Pancreas (tissue), 10 donors: ENCODE measurements around the gene INPP5A. TPM values are rescaled to one million over a fixed set of nuclear protein-coding genes. Genes with fewer than 3 reads are reported as not detected.

Experiments
- ATAC-seq, 4 donors: fragments of 200-7000 bp; cut with Tn5 transposase; one replicate each; pipeline versions ENCODE4 v1.8.0 to v1.9.1; 2020; ENCODE audit warnings: mild to moderate bottlenecking in 4 of 4, moderate library complexity in 4 of 4
- DNase-seq, 6 donors: peaks; one replicate each; pipeline ENCODE4 v3.0.0-alpha.2; 2020
- FAIRE-seq: peaks from 2 replicates; lab custom pipeline; 2012; peaks lifted over from hg19 to GRCh38; lab: Jason Lieb, UNC
- H3K27ac ChIP-seq, 4 donors: fragments of 200-600 bp; sonication (generic); 1 replicate in 3 of 4; 2 replicates in 1 of 4; pipeline versions ENCODE4 v1.5.0 to v1.8.0; 2020
- H3K27me3 ChIP-seq, 4 donors: fragments of 200-600 bp; one replicate each; pipeline ENCODE4 v1.8.0; 2021
- H3K36me3 ChIP-seq, 3 donors: fragments of 200-600 bp; sonication (generic) in 1 of 3; one replicate each; pipeline versions ENCODE4 v1.5.0 to v1.8.0; 2020 to 2021
- H3K4me1 ChIP-seq, 3 donors: fragments of 200-600 bp; one replicate each; pipeline ENCODE4 v1.8.0; 2021
- H3K4me3 ChIP-seq, 4 donors: fragments of 200-600 bp; sonication (generic) in 2 of 4; one replicate each; pipeline versions ENCODE4 v1.5.0 to v1.8.0; 2020 to 2021
- H3K9me3 ChIP-seq, 4 donors: fragments of 200-600 bp; one replicate each; pipeline ENCODE4 v1.8.0; 2021
- WGBS, 2 donors: extraction: QIAGEN DNeasy Blood & Tissue Kit; methylation state at CpG; one replicate each; pipeline ENCODE4 v1.1.7; 2013; 5-methylcytosine and 5-hydroxymethylcytosine counted together
- intact Hi-C, 3 donors: fragments of 100-400 bp; cut with DNase I; formaldehyde crosslinking; loops; one replicate each; pipeline versions ENCODE4 v1.11.1 to v1.14.2; 2022
- polyA plus RNA-seq, 2 donors: library from polyadenylated mRNA; stranded (reverse); fragments of 200-250 nt; gene quantifications; one replicate each; pipeline ENCODE4 v1.2.3, GENCODE V29; 2013
- total RNA-seq, 6 donors: library from RNA; stranded (reverse); fragmentation: NEBNext Ultra II Directional in 4 of 6; extraction: Animal tissue kit (Norgen Biotek cat#: 25700) in 4 of 6; gene quantifications; one replicate each; pipeline versions ENCODE4 v1.2.1 to v1.2.4, GENCODE V29; 2021 to 2023
- TF ChIP-seq, protein P1 (sequence below), 4 donors: fragments of 200-600 bp; sonication (generic) in 3 of 4; IDR thresholded peaks; one replicate each; pipeline versions ENCODE4 v1.5.0 to v1.8.0; 2021; ENCODE audit warnings: antibody characterized with exemption in 4 of 4
- donor health status: healthy with polysubstance abuse.
- donor health status: DM: no; HTN: no; CAD: no; lungs with moderate emphysema.
- donor health status: DM: no; HTN: no; CAD: no.
- donor health status: control.
- donor health status: control.
- donor health status: Bipolar disorder and iron deficiency.
- donor health status: DM: yes; HTN: yes; CAD: no.
- donor health status: DM: no; HTN: no; CAD: no.
- donor health status: DM: no; HTN: no; CAD: no.
- donor health status: DM: yes; HTN: yes; CAD: no.

The INPP5A gene
- total and polyA plus RNA-seq, 8 donors, result 5.9 to 15.6 (median 11.3) TPM

DNA sequence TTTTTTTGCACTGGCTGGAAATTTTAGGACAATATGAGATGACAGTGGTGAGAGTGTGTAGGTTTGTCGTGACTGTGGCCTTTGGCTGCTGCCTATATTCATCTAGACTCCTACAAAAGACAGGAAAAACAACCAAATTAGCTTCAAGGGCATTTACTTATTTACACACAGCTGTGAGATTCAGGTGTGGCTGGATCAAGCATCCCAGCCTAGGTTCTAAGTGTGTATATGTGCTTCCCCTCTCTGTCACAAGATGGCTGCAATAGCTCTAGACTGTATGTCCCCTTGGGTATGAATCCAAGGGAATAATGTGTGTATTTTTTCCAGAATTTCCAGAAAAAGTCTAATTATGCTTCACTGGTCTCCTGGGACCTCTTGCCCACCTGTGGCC lies 25.5 kb upstream of the INPP5A start:
- Histone ChIP-seq H3K9me3 (no peaks in the 10 kb centered on the region), H3K4me1 (peaks cover 16 to 19% (median 18%) of the 10 kb centered on the region in 3 donors), H3K36me3 (no peaks in the 10 kb centered on the region), H3K4me3 (no peak overlapping the region), H3K27me3 (no peaks in the 10 kb centered on the region), H3K27ac (no peak overlapping the region)
- WGBS, 2 donors, result 87% methylated on average over 1 of the region's 1 CpG
- TF ChIP-seq, protein P1, sequence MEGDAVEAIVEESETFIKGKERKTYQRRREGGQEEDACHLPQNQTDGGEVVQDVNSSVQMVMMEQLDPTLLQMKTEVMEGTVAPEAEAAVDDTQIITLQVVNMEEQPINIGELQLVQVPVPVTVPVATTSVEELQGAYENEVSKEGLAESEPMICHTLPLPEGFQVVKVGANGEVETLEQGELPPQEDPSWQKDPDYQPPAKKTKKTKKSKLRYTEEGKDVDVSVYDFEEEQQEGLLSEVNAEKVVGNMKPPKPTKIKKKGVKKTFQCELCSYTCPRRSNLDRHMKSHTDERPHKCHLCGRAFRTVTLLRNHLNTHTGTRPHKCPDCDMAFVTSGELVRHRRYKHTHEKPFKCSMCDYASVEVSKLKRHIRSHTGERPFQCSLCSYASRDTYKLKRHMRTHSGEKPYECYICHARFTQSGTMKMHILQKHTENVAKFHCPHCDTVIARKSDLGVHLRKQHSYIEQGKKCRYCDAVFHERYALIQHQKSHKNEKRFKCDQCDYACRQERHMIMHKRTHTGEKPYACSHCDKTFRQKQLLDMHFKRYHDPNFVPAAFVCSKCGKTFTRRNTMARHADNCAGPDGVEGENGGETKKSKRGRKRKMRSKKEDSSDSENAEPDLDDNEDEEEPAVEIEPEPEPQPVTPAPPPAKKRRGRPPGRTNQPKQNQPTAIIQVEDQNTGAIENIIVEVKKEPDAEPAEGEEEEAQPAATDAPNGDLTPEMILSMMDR (IDR thresholded peaks at IDR 0.05), result no peak
- FAIRE-seq, result no peak
- no peak for ATAC-seq
- intact Hi-C loops, result no loop called here
- DNase-seq, result no peak

DNA sequence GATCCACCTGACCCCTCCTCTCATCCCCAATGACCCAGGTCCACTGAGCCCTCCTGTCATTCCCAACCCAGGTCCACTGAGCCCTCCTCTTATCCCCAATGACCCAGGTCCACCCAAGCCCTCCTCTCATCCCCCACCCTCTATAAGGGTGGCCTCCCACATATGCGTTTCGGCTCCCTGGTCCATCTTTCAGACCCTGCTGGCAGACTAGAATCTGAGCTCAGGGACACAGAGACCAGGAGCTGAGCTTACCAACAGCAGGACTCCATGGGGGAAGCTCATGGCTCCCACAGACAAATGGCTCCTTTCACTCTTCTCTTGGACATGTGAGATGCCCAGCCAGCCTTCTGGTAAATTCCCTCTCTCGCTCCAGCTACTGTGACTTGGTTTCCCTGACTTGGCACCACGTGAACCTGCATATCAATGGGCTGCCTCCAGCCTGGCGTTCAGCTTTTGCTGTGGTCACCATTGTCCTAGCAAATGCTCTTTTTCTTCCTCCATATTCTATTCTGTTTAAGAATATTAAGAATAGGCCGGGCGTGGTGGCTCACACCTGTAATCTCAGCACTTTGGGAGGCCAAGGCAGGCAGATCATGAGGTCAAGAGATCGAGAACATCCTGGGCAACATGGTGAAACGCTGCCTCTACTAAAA lies 24.8 kb upstream of the INPP5A start:
- no peak overlapping the region for H3K4me3 ChIP-seq
- WGBS, 2 donors, result 89 to 90% methylated on average over 9 of the region's 9 CpGs
- TF ChIP-seq, protein P1 (IDR thresholded peaks at IDR 0.05), result no peak
- no peak for FAIRE-seq
- peaks cover 23 to 27% (median 24%) of the 10 kb centered on the region in 3 donors for H3K4me1 ChIP-seq
- H3K9me3 ChIP-seq, result no peaks in the 10 kb centered on the region
- DNase-seq, result peak in 1 of 6 donors; percentile 21
- no peaks in the 10 kb centered on the region for H3K36me3 ChIP-seq
- H3K27me3 ChIP-seq, result no peaks in the 10 kb centered on the region
- intact Hi-C loops, result no loop called here
- ATAC-seq, result no peak
- no peak overlapping the region for H3K27ac ChIP-seq

DNA sequence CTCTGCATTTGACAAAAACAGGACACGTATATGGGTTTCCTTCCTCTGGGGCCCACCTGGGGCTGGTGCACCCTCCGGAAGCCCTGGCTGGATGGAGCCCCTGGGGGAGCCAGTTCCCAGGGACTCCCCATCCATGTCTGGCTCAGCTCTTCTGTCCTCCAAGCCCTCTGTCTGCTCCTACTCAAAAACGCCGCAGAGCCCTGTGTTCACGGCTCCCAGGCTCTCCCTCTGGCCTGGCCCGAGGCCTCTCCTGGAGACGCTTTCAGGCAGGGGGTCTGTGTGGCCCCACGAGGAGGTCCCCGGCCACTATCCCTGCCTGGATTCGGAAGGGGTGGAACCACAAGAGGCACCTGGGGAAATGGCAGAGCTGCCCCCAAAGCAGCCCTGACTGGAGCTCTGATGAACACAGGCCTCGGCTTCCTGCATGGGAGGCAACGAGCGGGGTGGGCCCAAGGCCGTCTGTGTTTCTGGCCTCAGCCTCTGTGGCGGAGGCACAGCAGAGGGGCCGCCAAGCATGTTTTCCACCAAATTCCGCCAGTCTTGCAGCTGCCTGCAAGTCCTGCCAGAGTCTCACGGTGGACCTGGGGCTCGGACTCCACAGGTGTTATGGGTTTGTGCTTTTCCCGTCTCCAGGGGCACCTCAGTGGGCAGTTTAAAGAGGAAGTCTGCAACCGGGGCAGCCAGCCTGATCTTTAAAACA lies 22.6 kb upstream of the INPP5A start:
- no peak for FAIRE-seq
- Histone ChIP-seq H3K4me3 (no peak overlapping the region), H3K36me3 (no peaks in the 10 kb centered on the region), H3K9me3 (no peaks in the 10 kb centered on the region), H3K27ac (peak overlapping the region in 3 of 4 donors; percentile 85 to 96 (median 91)), H3K27me3 (no peaks in the 10 kb centered on the region), H3K4me1 (peaks cover 36 to 37% (median 37%) of the 10 kb centered on the region in 3 donors)
- DNase-seq, result peak in 3 of 6 donors; percentile 43 to 64 (median 52)
- 53% methylated on average over 21 of the region's 21 CpGs for WGBS, 2 donors
- peak in 1 of 4 donors; percentile 1 for ATAC-seq
- TF ChIP-seq, protein P1 (IDR thresholded peaks at IDR 0.05), result no peak
- intact Hi-C loops, result no loop called here

DNA sequence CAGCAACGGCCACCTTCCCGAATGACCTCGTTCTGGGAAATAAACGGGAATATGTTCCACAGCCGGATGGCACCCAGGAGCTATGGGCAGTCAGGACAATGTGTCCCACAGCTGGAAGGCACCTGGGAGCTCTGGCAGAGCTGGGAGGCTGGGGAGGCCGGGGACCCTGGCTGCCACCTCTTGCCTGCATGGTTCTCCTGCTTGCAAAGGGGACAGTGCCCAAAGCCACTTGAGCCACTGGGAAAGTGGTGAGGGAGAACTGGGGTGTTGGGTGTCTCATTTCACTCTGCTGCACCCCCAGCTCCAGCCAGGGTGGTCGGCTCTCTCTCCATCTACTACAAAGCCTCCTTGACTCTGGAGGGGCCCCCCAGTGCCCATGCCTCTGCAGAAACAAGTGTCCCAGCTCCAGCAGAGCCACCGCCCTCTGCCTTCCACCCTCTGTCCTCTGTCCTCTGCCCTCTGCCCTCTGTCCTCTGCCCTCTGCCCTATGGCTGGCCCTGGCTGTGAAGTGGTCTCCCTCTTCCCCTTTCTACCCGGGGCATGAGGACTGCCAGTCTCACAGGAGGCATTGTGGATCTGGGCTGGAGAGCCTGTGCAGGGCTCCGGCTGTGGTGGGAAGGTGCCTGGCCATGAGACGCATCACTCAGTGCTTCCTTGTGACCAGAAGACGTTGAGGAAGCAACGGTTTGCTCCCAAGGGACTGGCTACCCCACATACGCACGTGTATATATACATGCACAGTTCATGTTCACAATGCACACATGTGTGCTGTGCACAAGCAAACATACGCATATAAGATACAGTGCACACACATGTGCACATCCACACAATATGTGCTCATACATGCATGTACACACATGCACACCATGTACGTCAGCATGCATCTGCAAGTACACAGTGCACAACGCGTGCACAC lies 21.5 kb upstream of the INPP5A start:
- ATAC-seq, result no peak
- H3K4me1 ChIP-seq, result peaks cover 36 to 37% (median 37%) of the 10 kb centered on the region in 3 donors
- H3K9me3 ChIP-seq, result no peaks in the 10 kb centered on the region
- H3K27me3 ChIP-seq, result no peaks in the 10 kb centered on the region
- TF ChIP-seq, protein P1 (IDR thresholded peaks at IDR 0.05), result no peak
- no peak overlapping the region for H3K4me3 ChIP-seq
- no peak for FAIRE-seq
- intact Hi-C loops, result no loop called here
- no peaks in the 10 kb centered on the region for H3K36me3 ChIP-seq
- WGBS, 2 donors, result 66% methylated on average over 18 to 19 of the region's 19 CpGs
- peak overlapping the region; percentile 85 to 96 (median 91) for H3K27ac ChIP-seq
- DNase-seq, result peak in 4 of 6 donors; percentile 21 to 69 (median 46)
